ENCODE data around the gene LTK.
A peak's percentile ranks its signal among the peaks of the same experiment; 100 is the strongest.

The LTK gene

GRCh38 chr15:41513506-41514227 is at the start of gene LTK:
Gene LTK, minus strand, starts transcription at chr15:41513827. Its CDS starts 118 bp downstream, at chr15:41513709.
- no peak for DNase-seq (ENCODE audit: low read depth)

- DNase-seq (ENCODE audit: low read depth) = no peak
Observed at GRCh38 chr15:41562784-41563198, 49.2 kb upstream of the LTK start.

GRCh38 chr15:41562244-41562643 is 48.6 kb upstream of the LTK start:
- no peak for DNase-seq (ENCODE audit: low read depth)

- no peak for DNase-seq (ENCODE audit: low read depth)
Observed at GRCh38 chr15:41561777-41562145, 48.1 kb upstream of the LTK start.

- no peak for DNase-seq (ENCODE audit: low read depth)
Observed at GRCh38 chr15:41561104-41561776, 47.6 kb upstream of the LTK start.

- DNase-seq (ENCODE audit: low read depth) = no peak
Observed at GRCh38 chr15:41560572-41560874, 46.9 kb upstream of the LTK start.

GRCh38 chr15:41559239-41559782 is 45.7 kb upstream of the LTK start:
- no peak for DNase-seq (ENCODE audit: low read depth)

GRCh38 chr15:41558400-41559238 is 45.0 kb upstream of the LTK start, which contains the start of gene TYRO3:
Gene TYRO3, plus strand, starts transcription at chr15:41559212. Its CDS starts 46 bp downstream, at chr15:41559258.
- peak; percentile 73 for DNase-seq (ENCODE audit: low read depth)

- peak; percentile 59 for DNase-seq (ENCODE audit: low read depth)
Observed at GRCh38 chr15:41557673-41558399, 44.2 kb upstream of the LTK start.

- DNase-seq (ENCODE audit: low read depth) = no peak
Observed at GRCh38 chr15:41556677-41557076, 43.0 kb upstream of the LTK start.

GRCh38 chr15:41554915-41555314 is 41.3 kb upstream of the LTK start:
- DNase-seq (ENCODE audit: low read depth) = no peak

GRCh38 chr15:41554343-41554742 is 40.7 kb upstream of the LTK start:
- DNase-seq (ENCODE audit: low read depth) = no peak

GRCh38 chr15:41553731-41554130 is 40.1 kb upstream of the LTK start:
- DNase-seq (ENCODE audit: low read depth) = no peak

- DNase-seq (ENCODE audit: low read depth) = no peak
Observed at GRCh38 chr15:41550066-41550775, 36.6 kb upstream of the LTK start.

- DNase-seq (ENCODE audit: low read depth) = no peak
Observed at GRCh38 chr15:41546851-41547786, 33.5 kb upstream of the LTK start.

GRCh38 chr15:41545218-41545617 is 31.6 kb upstream of the LTK start:
- DNase-seq (ENCODE audit: low read depth) = no peak

GRCh38 chr15:41544650-41545015 is 31.0 kb upstream of the LTK start:
- DNase-seq (ENCODE audit: low read depth) = no peak

- no peak for DNase-seq (ENCODE audit: low read depth)
Observed at GRCh38 chr15:41543521-41543870, 29.9 kb upstream of the LTK start.

GRCh38 chr15:41536866-41537265 is 23.2 kb upstream of the LTK start:
- no peak for DNase-seq (ENCODE audit: low read depth)

- DNase-seq (ENCODE audit: low read depth) = no peak
Observed at GRCh38 chr15:41535544-41535943, 21.9 kb upstream of the LTK start.
